Measurements from ENCODE around the gene CSGALNACT2. TPM values are rescaled to one million over a fixed set of nuclear protein-coding genes. Genes with fewer than 3 reads are reported as not detected.
A peak's percentile ranks its signal among the peaks of the same experiment; 100 is the strongest.

CSGALNACT2 gene
- total RNA-seq, 1 experiment from 2014 or later: 3.6 TPM

- POLR2A ChIA-PET (ENCODE audit: unreplicated experiment): no interaction called here
- peaks cover 14% of the 10 kb centered on the region; the same call in 1 of the 2 replicates for H4K20me1 ChIP-seq (ENCODE audit: low read length)
- no peak overlapping the region for H3K9ac ChIP-seq (ENCODE audit: low read length)
- CTCF ChIA-PET: interaction anchor here (1.2 kb wide), 1 partner anchor 69 kb away, joined by 4 read pairs; no protein-coding TSS in a partner anchor
- H3K4me3 ChIP-seq (ENCODE audit: low read length): no peak overlapping the region
- H3K9me2 ChIP-seq (replicated peaks; ENCODE audit: low read length): no peaks in the 10 kb centered on the region
- H3K79me2 ChIP-seq (ENCODE audit: low read length): peaks cover 16% of the 10 kb centered on the region
- no TSS peak for BruUV-seq (replicated peaks)
- no peak overlapping the region for H3K4me2 ChIP-seq (ENCODE audit: low read length)
- DNase-seq: no peak
- no peak overlapping the region for H2AFZ ChIP-seq (ENCODE audit: low read length)
- H3K27me3 ChIP-seq (ENCODE audit: low read length): no peaks in the 10 kb centered on the region
- H3K36me3 ChIP-seq (ENCODE audit: low read depth, low read length): no peaks in the 10 kb centered on the region
- TF ChIP-seq EZH2phosphoT487 (IDR thresholded peaks at IDR 0.05; ENCODE audit: borderline replicate concordance, low read length): no peak
- TF ChIP-seq EZH2 (IDR thresholded peaks at IDR 0.05; ENCODE audit: low read length, unreplicated experiment): no peak
- no peak for TF ChIP-seq CTCF (conservative IDR thresholded peaks at IDR 0.05; ENCODE audit: low read depth, low read length)
- no peaks in the 10 kb centered on the region for H3K9me3 ChIP-seq (ENCODE audit: low read length)
- H3K27ac ChIP-seq (ENCODE audit: low read length): no peak overlapping the region
- ATAC-seq: no peak
- H3K4me1 ChIP-seq (ENCODE audit: insufficient read depth, low read length): peaks cover 35% of the 10 kb centered on the region
- intact Hi-C loops (cut with micrococcal nuclease): loop anchor here (5.0 kb wide), 1 partner anchor 221 kb away; no protein-coding TSS in a partner anchor
- H3F3A ChIP-seq (ENCODE audit: low read length, unreplicated experiment): peaks cover 9% of the 10 kb centered on the region
These were observed 1.8 kb upstream of the CSGALNACT2 start for GRCh38 chr10:43136432-43136831.

GRCh38 chr10:43136995-43137716, 1.1 kb upstream of the CSGALNACT2 start:
- CTCF ChIA-PET: interaction anchor here (1.2 kb wide), 1 partner anchor 68 kb away, joined by 4 read pairs; no protein-coding TSS in a partner anchor
- DNase-seq (peak; percentile 22), ATAC-seq (no peak)
- peak overlapping the region; percentile 87 for H3K4me3 ChIP-seq (ENCODE audit: low read length)
- H4K20me1 ChIP-seq (ENCODE audit: low read length): peaks cover 14% of the 10 kb centered on the region; the same call in 1 of the 2 replicates
- POLR2A ChIA-PET (ENCODE audit: unreplicated experiment): no interaction called here
- BruUV-seq (replicated peaks): no TSS peak
- no peaks in the 10 kb centered on the region for H3K9me3 ChIP-seq (ENCODE audit: low read length)
- H3K36me3 ChIP-seq (ENCODE audit: low read depth, low read length): no peaks in the 10 kb centered on the region
- peaks cover 35% of the 10 kb centered on the region for H3K4me1 ChIP-seq (ENCODE audit: insufficient read depth, low read length)
- H3K27me3 ChIP-seq (ENCODE audit: low read length): no peaks in the 10 kb centered on the region
- H3F3A ChIP-seq (ENCODE audit: low read length, unreplicated experiment): peaks cover 9% of the 10 kb centered on the region
- H2AFZ ChIP-seq (ENCODE audit: low read length): peak overlapping the region; percentile 89
- intact Hi-C loops (cut with micrococcal nuclease): loop anchor here (5.0 kb wide), 1 partner anchor 220 kb away; no protein-coding TSS in a partner anchor
- H3K79me2 ChIP-seq (ENCODE audit: low read length): peaks cover 21% of the 10 kb centered on the region
- no peak overlapping the region for H3K27ac ChIP-seq (ENCODE audit: low read length)
- TF ChIP-seq EZH2phosphoT487 (IDR thresholded peaks at IDR 0.05; ENCODE audit: borderline replicate concordance, low read length) (no peak), CTCF (conservative IDR thresholded peaks at IDR 0.05; ENCODE audit: low read depth, low read length) (no peak), EZH2 (IDR thresholded peaks at IDR 0.05; ENCODE audit: low read length, unreplicated experiment) (no peak)
- no peaks in the 10 kb centered on the region for H3K9me2 ChIP-seq (replicated peaks; ENCODE audit: low read length)
- peak overlapping the region; percentile 98 for H3K4me2 ChIP-seq (ENCODE audit: low read length)
- peak overlapping the region; percentile 70 for H3K9ac ChIP-seq (ENCODE audit: low read length)

GRCh38 chr10:43137717-43138020, 576 bp upstream of the CSGALNACT2 start:
- intact Hi-C loops (cut with micrococcal nuclease): loop anchor here (5.0 kb wide), 1 partner anchor 220 kb away; no protein-coding TSS in a partner anchor

More at GRCh38 chr10:43137717-43138020, 576 bp upstream of the CSGALNACT2 start:
- H3K27ac ChIP-seq (ENCODE audit: low read length): peak overlapping the region; percentile 55
- peak overlapping the region; percentile 87 for H3K4me3 ChIP-seq (ENCODE audit: low read length)
- peaks cover 14% of the 10 kb centered on the region; the same call in 1 of the 2 replicates for H4K20me1 ChIP-seq (ENCODE audit: low read length)
- peak overlapping the region; percentile 89 for H2AFZ ChIP-seq (ENCODE audit: low read length)
- no peaks in the 10 kb centered on the region for H3K9me3 ChIP-seq (ENCODE audit: low read length)
- no peaks in the 10 kb centered on the region for H3K27me3 ChIP-seq (ENCODE audit: low read length)
- peaks cover 9% of the 10 kb centered on the region for H3F3A ChIP-seq (ENCODE audit: low read length, unreplicated experiment)
- H3K79me2 ChIP-seq (ENCODE audit: low read length): peaks cover 26% of the 10 kb centered on the region
- H3K36me3 ChIP-seq (ENCODE audit: low read depth, low read length): no peaks in the 10 kb centered on the region
- DNase-seq: peak; percentile 47
- H3K4me2 ChIP-seq (ENCODE audit: low read length): peak overlapping the region; percentile 98
- peak overlapping the region; percentile 70 for H3K9ac ChIP-seq (ENCODE audit: low read length)
- no peaks in the 10 kb centered on the region for H3K9me2 ChIP-seq (replicated peaks; ENCODE audit: low read length)
- H3K4me1 ChIP-seq (ENCODE audit: insufficient read depth, low read length): peaks cover 35% of the 10 kb centered on the region
- CTCF ChIA-PET: interaction anchor here (1.0 to 1.2 kb wide), 2 partner anchors 8 to 68 kb away, joined by 4 to 8 read pairs; no protein-coding TSS in a partner anchor
- POLR2A ChIA-PET (ENCODE audit: unreplicated experiment): interaction anchor here (0.6 kb wide), 2 partner anchors 52 to 145 kb away, joined by 3 to 5 read pairs; no protein-coding TSS in a partner anchor
- ATAC-seq: peak; percentile 18
- 0 out of 2 replicates have a peak, but pooled peaks have one; percentile 31 for TF ChIP-seq CTCF (conservative IDR thresholded peaks at IDR 0.05; ENCODE audit: low read depth, low read length)
- no peak for TF ChIP-seq EZH2phosphoT487 (IDR thresholded peaks at IDR 0.05; ENCODE audit: borderline replicate concordance, low read length)
- TF ChIP-seq EZH2 (IDR thresholded peaks at IDR 0.05; ENCODE audit: low read length, unreplicated experiment): no peak
- BruUV-seq (replicated peaks): TSS peak; percentile 43
